Suprapubic skin (tissue), 3 donors: ENCODE results near the gene E2F8.

Experiments used
- POLR2A ChIP-seq, 2 donors: fragments of 450-650 bp; IDR thresholded peaks; one replicate each; pipeline ENCODE4 v1.6.1; 2017; ENCODE audit warnings: antibody characterized with exemption in 2 of 2, mild to moderate bottlenecking in 2 of 2, moderate library complexity in 2 of 2
- TF ChIP-seq, protein P1 (sequence below), 2 donors: fragments of 200-600 bp in 1 of 2; fragments of 450-650 bp in 1 of 2; sonication (generic) in 1 of 2; IDR thresholded peaks; one replicate each; pipeline ENCODE4 v1.5.1; 2016 to 2019; ENCODE audit warnings: antibody characterized with exemption in 2 of 2, mild to moderate bottlenecking in 1 of 2, moderate library complexity in 1 of 2

DNA sequence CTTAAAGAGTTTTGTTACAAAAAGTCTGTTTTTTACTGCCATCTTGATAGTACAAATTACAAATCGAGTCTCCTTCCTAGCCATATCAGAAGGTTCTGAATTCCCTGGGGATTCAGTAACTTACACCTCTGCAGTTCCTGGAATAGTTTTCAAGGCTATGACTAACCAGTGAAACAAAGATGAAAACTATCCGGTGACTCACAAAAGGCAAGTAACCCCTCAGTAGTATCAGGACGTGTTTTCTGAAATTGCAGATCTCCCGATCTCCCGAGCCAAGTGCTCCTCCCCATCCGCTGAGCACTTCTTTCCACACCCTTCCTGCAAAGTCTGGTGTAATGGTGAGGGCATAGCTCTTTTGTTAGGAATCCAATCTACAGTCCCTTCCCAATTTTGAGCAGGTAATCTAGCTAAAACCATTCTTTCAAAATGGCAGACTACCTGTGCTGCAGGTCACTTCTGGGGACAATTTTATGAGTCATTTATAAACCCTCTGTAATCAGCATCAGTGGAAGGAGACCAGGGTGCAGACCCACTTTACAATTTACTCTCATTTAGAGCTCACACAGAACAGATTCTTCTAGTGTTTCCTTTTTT is 7.7 kb downstream of the E2F8 start:
- TF ChIP-seq, protein P1, sequence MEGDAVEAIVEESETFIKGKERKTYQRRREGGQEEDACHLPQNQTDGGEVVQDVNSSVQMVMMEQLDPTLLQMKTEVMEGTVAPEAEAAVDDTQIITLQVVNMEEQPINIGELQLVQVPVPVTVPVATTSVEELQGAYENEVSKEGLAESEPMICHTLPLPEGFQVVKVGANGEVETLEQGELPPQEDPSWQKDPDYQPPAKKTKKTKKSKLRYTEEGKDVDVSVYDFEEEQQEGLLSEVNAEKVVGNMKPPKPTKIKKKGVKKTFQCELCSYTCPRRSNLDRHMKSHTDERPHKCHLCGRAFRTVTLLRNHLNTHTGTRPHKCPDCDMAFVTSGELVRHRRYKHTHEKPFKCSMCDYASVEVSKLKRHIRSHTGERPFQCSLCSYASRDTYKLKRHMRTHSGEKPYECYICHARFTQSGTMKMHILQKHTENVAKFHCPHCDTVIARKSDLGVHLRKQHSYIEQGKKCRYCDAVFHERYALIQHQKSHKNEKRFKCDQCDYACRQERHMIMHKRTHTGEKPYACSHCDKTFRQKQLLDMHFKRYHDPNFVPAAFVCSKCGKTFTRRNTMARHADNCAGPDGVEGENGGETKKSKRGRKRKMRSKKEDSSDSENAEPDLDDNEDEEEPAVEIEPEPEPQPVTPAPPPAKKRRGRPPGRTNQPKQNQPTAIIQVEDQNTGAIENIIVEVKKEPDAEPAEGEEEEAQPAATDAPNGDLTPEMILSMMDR (IDR thresholded peaks at IDR 0.05): no peak
- TF ChIP-seq POLR2A (IDR thresholded peaks at IDR 0.05): no peak
